ENCODE measurements around the gene DLGAP3.

Gene DLGAP3

DNA sequence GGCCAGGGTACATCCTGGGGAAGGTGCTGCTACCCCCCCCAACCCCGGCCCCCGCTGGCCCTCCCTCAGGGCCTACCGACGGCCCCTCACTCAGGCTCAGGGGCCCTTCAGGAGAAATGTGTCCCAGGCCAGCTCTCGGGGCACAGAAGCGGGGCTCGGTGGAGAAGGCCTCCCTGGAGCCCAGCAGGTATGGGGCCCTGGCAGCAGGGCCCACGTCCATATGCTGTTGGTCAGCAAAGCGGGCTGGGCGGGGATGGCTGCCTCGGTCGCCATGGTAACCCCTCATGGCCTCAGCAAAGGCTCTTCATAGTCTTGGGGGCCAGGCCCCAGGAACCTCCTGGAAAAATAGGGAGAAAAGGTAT, 24.4 kb downstream of the DLGAP3 start:
- no peak for DNase-seq

DNA sequence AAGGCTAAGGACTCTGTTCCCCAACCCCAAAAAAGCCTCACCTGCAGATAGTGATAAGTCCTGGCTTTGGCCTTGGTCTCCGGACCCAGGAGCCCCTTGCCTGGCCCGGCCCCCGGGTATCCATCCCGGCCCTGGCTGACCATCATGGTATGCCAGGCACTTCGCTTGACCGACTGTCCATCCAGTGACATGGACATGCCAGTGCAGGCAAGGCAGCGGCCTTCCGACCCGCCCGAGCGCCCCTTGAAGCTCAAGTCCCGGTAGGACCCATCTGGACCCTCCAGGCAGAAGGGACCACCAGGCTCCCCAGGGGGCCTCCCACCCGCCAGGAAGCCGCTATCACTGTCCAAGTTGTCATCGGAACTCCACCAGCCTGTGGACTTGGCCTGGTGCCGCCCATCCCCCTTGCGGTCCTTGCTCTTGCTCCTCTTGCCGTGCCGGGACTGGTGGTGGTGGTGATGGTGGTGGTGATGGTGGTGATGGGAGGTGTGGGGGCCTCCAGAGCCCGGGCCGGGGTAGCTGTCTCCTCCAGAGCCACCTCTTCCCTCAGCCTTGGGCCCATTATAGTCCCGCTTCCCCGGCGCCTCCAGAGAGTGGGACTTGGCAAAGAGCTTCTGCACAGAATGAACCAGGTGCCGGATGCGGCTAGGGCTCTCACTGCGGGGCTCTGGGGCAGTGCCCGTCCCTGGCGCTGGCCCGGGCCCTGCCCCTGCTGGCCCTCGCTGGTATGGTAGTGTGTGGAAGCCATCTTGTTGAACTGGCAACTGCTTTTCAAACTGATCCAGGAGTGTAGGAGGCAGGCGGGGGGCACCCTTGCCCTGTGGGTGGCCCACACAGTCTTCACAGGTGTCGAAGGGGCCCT, 25.0 kb downstream of the DLGAP3 start:
- no peak for DNase-seq

DNA sequence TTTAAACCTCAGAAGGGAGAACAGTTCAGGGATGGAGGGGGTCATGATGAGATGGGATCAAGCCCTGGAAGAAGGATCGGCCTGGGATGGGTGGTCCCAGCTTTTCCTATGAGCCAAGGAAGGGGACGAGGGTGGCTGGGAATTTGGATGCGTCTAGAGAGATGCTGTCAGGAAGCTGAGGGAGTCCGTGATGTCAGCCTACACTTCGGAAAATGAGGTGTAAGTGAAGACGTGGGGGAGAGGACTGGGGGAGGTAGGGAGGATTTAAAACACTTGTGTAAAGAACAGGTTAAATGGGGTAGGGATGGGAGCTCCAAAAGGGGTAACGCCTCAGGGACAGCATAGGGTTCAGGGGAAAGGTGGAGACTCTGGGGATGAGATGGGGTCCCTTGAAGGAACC, 27.5 kb downstream of the DLGAP3 start:
- DNase-seq, result no peak

DNA sequence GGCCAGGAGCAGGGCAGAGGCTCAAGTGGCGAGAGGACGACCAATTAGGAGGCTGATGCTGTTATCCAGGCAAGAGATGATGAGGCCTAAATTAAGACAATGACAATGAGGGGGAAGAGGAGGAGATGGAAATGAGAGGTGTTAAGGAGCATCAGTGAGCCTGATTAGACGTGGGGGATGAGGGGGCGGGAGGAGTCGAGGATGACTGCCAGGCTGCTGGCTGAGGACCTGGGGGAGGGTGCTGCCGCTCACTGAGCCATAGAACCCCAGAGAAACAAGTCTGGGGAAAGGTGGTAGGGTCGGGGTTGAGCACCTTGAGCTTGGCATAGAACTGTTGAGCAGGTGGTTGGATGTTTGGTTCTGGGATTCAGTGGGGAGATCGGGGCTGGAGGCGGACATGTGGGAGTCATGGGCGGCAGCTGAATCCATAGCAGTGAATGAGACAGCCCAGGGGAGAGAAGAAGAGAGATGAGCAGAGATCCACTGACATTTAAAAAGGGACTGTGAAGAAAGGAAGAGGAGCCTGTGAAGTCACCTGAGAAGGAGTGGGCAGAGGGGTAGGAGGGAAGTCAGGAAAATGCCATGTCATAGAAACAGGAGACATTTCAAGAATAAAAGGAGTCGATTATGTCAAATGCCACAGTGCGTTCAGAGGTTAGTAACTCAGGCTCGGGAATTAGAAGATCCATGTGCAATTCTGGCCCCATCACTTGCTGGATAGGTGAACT, 28.5 kb downstream of the DLGAP3 start:
- no peak for DNase-seq

DNA sequence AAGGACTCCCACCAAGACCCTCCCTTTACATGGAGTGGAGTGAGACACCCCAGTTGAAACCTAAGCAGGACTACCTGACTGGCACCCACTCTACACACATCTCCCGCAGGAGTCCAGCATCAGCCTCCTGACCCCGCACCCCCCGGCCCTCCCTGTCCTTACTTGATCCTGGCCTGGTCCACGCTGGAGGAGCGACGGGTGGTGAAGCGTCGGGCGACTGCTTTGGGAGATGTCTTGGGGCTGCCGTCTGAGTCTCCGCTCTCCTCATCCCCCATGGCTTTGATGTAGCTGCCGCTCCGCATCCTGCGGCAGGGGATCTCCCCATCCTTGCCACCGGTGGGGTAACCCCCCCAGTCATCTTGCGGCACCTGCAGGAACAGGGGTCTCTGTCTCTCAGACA, 29.5 kb downstream of the DLGAP3 start:
- DNase-seq, result no peak

DNA sequence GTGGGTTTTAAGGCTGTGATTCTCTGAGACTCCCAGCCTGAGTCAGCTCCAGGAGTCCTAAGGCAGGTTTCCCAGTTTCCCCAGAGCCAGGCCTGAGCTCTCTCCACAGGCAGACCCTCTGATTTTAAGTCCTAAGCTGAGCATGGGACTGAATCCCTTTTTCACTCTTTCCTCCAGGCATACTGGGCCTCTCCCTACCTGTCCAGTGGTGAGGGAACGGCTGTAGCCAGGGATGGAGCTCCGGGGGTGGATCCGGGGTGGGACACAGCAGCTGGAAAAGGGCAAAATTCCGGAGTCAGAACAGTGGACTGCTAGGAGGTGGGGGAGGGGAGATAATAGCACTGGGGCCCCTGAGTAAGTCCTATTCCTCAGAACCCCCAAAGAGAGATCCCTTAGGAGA, 30.0 kb downstream of the DLGAP3 start:
- no peak for DNase-seq

DNA sequence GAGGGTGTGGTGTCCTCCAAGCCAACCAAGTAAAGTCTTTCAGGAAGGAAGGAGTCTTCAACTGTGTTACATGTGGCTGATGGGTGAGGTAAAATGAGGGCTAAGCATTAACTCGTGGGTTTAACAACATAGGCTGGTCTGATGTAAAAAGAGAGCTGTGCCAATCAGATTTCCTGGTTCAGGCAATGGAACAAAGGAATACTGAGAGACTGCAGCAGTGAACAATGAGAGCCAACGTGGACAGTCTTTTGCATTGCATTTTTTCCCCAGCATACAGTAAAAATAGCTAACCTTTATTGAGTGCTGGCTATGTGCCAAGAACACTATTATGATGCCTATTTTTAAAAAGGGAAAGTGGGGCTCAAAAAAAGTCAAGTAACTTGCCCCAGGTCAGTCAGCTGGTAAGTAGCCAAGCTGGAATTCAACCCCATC, 31.1 kb downstream of the DLGAP3 start:
- DNase-seq, result no peak

DNA sequence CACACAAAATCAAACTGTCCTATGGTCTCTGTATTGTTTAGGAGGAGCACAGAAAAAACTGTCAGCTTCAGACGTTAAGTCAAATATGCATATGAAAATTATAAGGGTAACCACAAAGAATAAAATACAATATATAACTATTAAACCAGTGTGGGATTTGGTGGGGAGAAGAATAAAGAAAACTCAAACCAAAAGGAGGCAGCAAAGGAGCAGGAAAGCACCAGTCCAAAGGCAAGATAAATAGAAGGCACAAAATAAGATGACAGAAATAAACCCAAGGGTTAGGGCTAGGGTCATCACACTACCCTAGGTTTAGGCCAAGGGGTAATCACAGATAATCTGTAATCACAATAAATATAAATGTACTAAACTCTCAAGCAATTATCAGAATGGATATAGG, 32.8 kb downstream of the DLGAP3 start:
- DNase-seq, result no peak

DNA sequence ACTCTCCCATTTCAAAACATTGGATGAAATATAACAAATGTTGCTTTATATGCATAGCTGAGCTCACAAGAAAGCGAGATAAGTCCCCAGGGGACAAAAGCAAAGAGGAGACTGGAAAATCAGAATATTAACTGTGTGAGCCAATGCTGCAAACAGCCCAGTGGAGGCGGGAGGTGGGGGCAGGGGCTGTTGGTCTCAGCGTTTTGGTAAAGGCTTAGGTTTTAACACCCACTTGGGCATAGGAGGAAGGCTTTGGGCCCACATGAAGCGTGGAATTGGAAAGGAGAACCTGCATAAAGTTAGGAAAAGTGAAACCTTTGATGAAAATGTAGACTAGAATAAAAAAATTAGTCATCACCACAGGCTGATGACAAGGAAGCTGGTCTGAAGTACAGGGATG, 39.7 kb downstream of the DLGAP3 start:
- no peak for DNase-seq

DNA sequence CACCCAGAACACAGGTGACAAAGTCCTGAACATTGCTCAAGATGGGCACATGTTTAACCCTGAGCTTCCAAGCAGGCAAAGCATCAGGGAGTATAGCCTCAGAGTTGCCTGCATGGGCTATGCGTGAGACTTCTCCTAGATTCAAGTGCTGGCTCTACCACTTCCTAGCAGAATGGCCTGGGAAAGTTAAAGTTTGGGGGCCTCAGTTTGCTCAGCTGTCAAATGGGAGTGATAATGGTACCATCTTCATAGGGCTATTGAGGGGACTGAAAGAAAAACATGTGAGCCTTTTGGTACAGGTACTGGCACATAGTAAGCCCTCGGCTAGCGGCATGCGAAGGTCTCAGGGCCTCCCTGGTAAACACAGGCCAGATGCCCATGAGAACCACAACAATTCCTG, 41.9 kb downstream of the DLGAP3 start:
- no peak for DNase-seq

DNA sequence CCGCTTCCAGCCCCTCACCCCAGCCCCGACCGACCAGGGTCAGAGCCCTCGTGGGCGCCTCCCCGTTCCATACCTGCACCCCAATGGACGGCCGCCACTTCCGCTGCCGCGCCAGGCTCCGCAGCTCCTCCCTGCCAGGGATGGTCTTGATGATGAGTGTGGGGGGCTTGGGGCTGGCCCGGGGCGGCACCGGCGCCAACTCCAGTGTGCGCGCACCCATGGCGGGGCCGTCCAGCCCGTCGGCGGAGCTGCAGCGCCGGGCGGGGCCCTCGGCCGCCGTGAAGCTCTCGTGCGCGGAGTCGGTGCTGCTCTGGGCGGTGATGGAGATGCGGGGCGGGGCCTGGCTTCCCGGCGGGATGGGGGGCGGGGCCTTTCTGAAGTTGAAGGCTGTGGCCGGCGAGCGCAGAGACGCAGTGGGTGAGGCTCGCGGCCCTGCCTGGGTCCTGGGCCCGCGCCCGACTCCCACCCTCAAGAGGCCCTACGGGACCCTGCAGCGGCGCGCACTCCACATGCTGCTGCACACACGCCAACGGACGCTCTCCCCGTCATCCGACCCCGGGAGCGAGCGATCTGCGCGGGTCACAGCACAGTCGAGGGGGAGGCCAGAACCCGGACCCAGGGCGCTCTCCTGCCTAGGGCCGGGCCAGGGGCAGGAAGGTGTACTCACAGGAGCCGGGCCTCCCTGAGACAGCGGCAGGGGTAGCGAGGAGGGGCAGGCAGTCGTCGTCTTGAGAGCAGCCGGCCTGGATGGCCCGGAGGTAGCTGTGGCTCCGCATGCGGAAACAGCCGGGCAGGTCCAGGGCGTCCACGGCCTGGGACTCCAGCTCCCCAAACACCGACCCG, 43.8 kb downstream of the DLGAP3 start:
- DNase-seq, result peak; percentile 56

DNA sequence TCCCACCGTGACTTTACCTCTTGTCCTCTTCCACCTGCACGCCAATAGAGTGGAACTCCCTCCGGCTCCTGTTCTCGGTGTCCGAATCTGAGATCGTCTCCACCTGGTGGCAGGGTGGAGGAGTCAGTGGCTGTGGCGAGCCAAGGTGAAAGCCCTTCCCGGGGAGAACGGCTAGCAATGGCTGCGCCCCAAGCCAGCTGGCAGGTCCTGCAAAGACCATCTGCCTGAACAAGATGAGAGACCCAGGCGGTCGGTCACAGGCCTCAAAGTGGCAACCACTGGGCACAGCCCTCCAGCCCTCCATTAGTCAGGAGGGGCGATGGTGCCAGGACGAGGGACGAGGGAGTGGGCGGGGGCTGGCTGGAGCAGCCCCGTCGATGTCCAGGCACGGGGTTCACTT, 44.5 kb downstream of the DLGAP3 start:
- no peak for DNase-seq

DNA sequence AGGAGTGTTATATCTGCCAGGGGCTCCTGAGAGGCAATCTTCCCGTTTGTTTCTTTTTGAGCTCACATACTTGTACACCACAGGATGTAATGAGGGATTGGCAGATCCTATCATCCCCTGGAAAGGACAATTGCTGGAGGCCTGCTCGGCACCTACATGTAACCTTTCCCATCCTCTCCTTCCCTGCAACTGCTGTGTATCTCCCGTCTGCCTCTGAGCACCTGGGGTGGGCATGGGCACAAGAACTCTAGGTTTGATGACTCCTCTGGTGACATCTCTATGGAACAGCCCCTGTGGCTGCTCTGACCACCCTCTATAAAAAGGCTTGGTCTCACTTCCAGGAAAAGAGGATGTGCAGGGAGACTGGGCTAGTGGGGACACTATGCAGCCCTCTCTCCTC, 44.9 kb downstream of the DLGAP3 start:
- DNase-seq, result no peak

DNA sequence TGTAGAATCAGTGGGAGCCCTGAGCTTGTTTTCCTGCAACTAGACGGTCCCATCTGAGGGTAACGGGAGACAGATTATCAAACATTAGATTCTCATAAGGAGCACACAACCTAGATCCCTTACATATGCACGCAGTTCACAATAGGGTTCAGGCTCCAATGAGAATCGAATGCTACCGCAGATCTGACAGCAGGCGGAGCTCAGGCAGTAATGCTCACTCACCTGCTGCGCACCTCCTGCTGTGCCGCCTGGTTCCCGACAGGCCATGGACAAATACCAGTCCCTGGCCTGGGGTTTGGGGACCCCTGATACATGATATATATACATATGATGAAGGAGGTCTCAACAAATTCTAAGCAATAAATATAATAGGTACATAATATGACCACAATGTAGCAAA, 50.2 kb downstream of the DLGAP3 start:
- no peak for DNase-seq

DNA sequence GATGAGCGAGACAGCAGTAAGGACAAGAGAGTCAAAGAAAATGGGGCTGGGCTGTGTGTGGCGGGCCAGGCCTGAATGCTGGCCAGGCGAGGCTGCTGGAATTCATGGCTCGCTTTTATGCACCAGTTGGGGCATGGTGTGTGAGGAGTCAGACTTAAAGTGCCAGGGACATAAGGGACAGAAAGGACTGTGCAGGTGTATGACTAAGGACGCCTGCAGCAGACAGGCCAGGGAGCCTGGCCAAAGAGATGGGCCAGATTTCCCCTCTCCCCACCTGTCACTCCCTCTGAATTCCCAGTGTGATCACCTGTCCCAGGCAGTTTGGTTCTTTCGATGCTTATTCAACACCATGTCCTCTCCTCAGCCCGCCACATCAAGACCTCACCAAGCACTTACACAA, 53.0 kb downstream of the DLGAP3 start:
- DNase-seq, result no peak

DNA sequence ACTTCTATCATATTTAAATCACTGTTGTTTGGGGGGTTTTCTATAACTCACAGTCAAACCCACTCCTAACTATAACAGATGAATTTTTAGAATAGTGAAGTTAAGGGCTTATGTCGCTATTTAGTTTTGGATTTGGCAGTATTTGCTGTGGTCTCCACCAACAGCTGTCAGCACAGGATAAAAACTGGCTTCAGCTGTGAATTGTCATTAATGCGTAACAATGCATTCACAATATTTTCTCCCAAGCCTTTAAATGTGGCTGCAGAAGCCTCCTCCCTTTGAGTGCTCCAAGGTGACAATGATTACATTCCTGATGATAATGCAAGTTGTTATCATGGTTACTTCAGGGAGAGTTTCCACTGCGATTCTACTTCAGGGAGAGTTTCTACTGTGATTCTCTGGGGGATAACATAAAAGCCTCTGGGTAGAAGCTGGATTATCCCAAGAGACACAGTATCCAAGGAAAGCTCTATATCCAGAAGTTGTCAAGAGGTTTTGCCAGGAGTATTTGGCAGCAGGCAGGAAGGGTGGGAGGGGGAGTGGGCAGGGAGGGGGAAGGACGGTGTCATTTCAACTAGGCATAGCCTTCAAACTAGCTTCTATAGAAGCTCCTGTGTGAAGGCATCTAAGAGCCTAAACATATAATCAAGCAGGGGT, 55.0 kb downstream of the DLGAP3 start:
- no peak for DNase-seq

DNA sequence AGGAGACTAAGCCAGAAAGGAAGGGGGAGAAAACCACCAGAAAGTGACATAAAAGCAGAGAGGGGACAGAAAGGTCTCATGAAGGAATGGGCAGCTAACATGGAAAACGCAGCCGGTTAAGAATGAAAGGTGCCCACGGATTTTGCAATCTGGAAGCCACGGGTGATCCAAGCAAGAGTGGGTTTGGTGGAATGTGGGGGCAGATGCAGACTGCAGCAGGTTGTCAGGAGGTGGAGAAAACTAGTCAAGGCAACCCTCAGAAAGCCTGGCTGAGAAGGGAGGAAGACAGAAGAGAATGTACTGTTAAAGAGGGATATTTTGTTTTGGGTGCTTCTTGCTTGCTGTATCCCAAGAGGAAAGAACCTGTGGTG, 57.3 kb downstream of the DLGAP3 start:
- no peak for DNase-seq

DNA sequence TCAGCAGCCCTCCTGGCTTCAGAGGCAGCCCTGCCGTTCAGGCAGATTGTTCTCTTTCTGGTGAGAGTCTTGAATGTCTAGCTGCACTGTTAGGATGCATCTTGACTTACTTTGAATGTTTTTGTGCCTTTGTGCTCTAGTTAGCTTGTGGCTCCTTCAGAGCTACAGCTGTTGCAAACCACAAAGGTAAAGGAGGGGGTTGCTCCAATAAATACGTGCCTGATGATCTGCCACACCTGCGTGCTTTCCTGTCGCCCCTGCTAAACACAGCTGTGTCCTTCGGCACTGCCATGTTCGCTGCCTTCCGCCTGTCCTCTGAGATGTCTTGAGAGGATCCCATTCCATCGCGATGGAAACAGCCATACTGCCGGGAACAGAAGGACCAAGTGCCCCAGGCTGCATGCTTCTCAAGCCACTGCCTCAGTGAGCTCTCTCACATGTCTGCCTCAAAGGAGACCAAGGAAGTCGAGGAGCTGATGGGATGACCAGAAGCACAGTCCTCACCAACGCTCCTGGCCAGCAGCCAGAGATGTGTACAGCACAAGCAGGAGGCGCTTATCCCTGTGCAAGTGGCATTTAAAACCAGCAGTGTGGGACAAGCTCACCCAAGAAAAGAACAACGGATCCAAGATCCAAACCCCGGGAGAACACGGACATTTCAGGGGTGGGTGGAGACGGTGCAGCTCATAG, 57.9 kb downstream of the DLGAP3 start:
- no peak for DNase-seq

DNA sequence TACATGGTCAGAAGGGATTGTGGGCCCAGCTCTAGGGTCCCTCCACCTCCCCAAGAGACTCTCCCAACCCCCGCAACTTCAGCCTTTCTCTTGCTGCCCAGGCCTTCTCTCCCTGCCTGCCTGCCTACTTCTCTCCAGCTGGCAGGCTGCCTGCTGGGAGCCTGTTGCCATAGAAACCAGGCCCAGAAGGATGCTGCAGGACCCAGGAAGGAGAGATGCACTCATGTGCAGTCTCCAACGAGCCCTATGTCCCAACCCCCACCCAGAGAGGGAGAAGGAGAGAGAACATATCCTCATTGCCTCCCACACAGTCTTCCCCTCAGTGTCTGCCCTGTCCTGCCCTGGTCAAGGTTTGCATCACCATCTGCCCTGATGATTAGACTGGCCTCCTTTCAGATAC, 59.1 kb downstream of the DLGAP3 start:
- no peak for DNase-seq

DNA sequence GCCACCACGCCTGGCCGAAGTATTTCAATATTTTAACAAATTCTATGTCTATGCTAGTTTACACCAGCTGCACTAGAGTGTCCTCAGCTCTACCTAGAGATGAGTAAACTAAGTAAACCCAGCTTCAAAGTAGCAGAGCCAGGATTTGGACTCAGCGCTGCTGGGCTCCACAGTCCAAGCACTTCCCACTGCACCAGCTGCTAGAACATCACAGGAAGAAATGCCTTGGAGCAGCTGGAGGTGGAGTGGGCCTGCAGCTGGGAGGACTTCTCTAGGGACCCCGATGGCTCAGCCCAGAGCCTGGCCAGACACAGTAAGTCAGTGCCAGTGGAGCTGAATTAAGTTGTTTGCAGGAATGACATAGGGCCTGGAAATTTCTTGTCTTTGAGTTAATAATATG, 59.7 kb downstream of the DLGAP3 start:
- no peak for DNase-seq

DNA sequence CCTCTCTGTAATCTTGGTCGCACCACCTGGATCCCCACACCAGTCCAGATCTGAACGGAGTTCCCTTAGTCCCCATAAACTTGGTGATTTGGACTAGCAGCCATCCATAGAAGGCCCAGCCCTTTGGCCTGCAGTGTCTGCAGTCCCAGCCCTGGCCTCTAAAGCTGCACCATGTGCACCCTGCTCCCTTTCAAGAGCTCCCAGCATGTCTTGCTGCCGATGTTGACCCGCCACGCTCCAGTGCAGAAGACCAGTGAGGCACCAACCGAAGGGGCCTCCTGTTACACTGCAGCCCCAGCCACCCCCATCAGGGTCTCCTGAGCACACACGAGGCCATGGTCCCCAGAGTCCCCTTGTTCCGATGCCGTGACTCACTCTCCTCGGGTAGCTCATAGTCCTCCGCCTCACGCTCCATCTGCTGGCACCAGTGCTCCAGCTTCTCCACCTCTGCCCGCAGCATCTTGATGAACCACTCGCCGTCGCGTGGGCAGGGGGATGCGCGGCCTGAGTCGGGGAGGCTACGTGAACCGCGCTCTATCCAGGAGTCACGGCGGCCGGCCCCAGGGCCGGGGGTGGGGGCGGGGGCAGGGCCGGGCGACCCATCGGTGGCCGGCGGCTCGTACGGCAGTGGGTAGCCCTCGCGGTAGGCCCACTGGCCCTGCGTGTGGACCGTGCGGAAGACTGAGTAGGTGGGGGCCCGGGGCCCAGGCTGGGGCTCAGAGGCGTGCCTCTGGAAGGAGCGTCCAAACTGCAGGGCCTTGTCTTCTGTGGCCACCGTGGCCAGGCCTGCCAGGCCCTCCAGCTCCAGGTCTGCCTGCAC, 61.0 kb downstream of the DLGAP3 start:
- no peak for DNase-seq

Measured in right kidney (tissue), 1 donor.